ENCODE results near the gene CIB4. TPM values are rescaled to one million over a fixed set of nuclear protein-coding genes. Genes with fewer than 3 reads are reported as not detected.

CIB4 gene
- total RNA-seq, 2 experiments from 2014 or later: not detected

DNA sequence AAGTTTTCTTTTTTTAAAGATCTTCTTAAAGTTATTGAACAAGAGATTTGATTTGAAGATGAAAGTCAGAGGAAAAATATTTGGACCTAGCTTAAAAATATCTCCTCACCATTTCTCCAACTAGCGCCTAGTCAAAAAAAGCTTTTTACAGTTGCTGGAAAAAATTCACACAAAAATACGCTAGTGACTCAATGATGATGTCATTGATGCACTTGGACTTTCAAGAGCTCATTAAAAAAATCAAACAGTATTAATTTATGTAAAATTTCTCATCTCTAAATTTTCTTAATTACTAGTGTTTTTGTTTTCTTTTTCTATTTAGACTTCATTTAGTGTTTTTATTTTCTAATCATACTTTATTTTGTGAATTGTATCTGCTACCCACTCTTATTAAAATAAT lies 41.8 kb downstream of the CIB4 start:
- H3K36me3 Mint-ChIP-seq: no peaks in the 10 kb centered on the region

GRCh38 chr2:26598996-26599373 lies 42.2 kb downstream of the CIB4 start:
- no peak for DNase-seq
- H3K4me3 Mint-ChIP-seq: no peak overlapping the region
- peaks cover 52% of the 10 kb centered on the region for H3K27me3 Mint-ChIP-seq
- no peaks in the 10 kb centered on the region for H3K36me3 Mint-ChIP-seq
- H3K9me3 Mint-ChIP-seq: no peaks in the 10 kb centered on the region
- peaks cover 9% of the 10 kb centered on the region for H3K4me1 Mint-ChIP-seq
- no peak overlapping the region for H3K27ac Mint-ChIP-seq

More for the DNA sequence above, 41.8 kb downstream of the CIB4 start:
- peaks cover 49% of the 10 kb centered on the region for H3K27me3 Mint-ChIP-seq
- no peak overlapping the region for H3K27ac Mint-ChIP-seq
- no peak overlapping the region for H3K4me3 Mint-ChIP-seq
- peaks cover 9% of the 10 kb centered on the region for H3K4me1 Mint-ChIP-seq
- H3K9me3 Mint-ChIP-seq: no peaks in the 10 kb centered on the region
- no peak for DNase-seq

DNA sequence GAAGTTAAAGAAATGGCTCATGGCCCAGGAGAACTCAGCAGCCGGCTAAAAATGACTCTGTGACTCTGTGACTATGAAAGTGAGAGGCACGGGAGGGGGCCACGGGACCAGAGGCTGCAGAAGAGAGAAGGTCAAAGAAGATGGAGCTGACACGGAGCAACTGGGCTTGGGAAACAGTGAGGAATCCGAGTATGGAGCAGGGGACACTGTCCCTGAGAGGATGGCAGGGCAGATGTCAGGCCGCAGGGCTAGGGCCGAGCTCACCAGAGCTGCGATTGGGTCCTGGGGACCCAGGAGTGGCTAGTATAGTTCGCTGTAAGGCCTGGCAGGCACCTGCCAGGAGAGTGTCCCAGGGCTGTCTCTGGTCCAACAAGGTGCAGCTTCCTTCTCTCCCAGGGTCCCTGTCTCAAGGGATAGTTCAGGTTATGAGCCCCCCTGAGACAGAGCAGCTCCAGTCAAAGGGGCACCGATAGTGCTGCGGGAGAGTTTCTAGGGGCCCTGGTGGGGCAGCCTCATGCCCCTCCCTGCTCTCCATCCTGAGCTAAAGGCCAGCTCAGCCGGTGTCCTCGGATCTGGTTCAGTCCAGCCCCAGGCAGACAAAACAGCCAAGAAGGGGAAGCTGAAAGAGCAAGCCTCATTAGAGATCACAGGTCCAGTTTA lies 42.7 kb downstream of the CIB4 start:
- Mint-ChIP-seq H3K4me3 (no peak overlapping the region), H3K36me3 (no peaks in the 10 kb centered on the region), H3K27me3 (peaks cover 51% of the 10 kb centered on the region), H3K27ac (no peak overlapping the region), H3K9me3 (no peaks in the 10 kb centered on the region), H3K4me1 (peaks cover 9% of the 10 kb centered on the region)
- DNase-seq: no peak

- H3K27ac Mint-ChIP-seq: no peak overlapping the region
- DNase-seq: no peak
- no peaks in the 10 kb centered on the region for H3K36me3 Mint-ChIP-seq
- no peak overlapping the region for H3K4me3 Mint-ChIP-seq
- no peaks in the 10 kb centered on the region for H3K9me3 Mint-ChIP-seq
- peaks cover 12% of the 10 kb centered on the region for H3K4me1 Mint-ChIP-seq
- peaks cover 52% of the 10 kb centered on the region for H3K27me3 Mint-ChIP-seq
Measured at GRCh38 chr2:26597197-26597596, 44.0 kb downstream of the CIB4 start.

GRCh38 chr2:26595146-26595545 lies 46.0 kb downstream of the CIB4 start:
- DNase-seq: no peak
- no peak overlapping the region for H3K4me3 Mint-ChIP-seq
- H3K27ac Mint-ChIP-seq: no peak overlapping the region
- H3K9me3 Mint-ChIP-seq: no peaks in the 10 kb centered on the region
- no peaks in the 10 kb centered on the region for H3K36me3 Mint-ChIP-seq
- H3K4me1 Mint-ChIP-seq: peaks cover 21% of the 10 kb centered on the region
- peaks cover 47% of the 10 kb centered on the region for H3K27me3 Mint-ChIP-seq

DNA sequence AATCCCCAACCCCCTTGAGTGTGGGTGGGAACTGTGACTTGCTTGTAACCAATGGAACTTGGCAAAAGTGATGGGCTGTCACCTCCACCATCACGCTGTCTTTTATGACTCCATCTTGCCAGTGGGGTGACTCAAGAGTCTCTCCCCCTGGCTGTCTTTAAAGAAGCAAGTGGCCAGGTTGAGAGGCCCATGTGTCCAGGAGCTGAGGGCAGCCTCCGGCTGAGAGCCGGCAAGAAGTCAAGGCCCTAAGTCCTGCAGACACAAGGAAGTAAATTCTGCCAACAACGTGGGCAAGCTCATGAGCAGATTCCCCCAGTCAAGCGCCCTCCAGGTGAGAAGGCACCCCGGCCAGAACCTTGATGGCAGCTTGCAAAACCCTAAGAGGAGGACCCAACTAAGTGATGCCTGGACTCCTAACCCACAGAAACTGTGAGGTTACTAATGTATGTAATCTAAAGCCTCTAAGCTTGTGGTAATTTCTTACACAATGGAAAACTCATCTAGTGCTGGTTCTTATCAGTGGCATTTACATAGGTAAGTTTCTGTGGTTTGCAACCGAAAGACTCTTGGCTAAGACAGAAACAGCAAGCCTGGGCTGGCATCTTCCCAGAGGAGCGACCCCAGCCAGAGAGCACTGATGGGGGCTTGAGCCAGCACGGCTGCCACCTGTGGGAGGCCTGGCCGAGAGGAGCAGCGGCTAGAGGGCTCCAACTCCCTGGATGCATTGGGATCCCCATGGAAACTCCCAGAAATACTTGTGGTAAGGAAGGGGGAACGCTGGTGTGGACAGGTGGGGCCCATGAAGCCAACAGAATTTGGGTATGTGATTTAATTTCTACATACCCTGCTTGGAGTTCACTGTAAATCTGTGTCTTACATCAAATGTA lies 49.3 kb downstream of the CIB4 start:
- H3K27me3 Mint-ChIP-seq: peaks cover 35% of the 10 kb centered on the region
- DNase-seq: no peak
- H3K36me3 Mint-ChIP-seq: no peaks in the 10 kb centered on the region
- H3K4me1 Mint-ChIP-seq: peaks cover 16% of the 10 kb centered on the region
- no peak overlapping the region for H3K4me3 Mint-ChIP-seq
- no peaks in the 10 kb centered on the region for H3K9me3 Mint-ChIP-seq
- no peak overlapping the region for H3K27ac Mint-ChIP-seq

- Mint-ChIP-seq H3K27ac (no peak overlapping the region), H3K9me3 (no peaks in the 10 kb centered on the region), H3K36me3 (no peaks in the 10 kb centered on the region), H3K4me3 (no peak overlapping the region), H3K4me1 (peaks cover 14% of the 10 kb centered on the region), H3K27me3 (peaks cover 35% of the 10 kb centered on the region)
- DNase-seq: no peak
Measured at GRCh38 chr2:26590980-26591618, 50.1 kb downstream of the CIB4 start.

DNA sequence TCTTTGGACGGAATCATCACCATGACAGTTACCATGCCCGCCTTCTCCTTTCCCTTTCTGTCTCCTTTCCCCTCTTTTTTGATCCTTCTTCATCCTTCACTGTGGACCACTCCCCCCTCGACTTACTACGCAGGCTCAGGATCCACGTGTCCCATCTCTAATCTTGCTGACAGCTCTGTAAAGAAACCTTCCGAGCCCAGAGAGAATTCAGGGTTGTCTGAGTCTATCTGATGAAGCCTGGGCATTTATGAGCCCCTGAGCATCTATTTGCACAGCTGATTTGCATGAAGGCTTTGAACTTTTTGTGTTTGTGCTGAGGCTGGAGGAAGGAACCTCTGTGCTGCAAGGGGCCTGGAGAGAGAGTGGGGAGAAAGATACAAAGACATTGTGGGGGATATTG lies 50.7 kb downstream of the CIB4 start:
- Mint-ChIP-seq H3K27me3 (peaks cover 35% of the 10 kb centered on the region), H3K27ac (no peak overlapping the region), H3K4me1 (peaks cover 12% of the 10 kb centered on the region), H3K9me3 (no peaks in the 10 kb centered on the region), H3K36me3 (no peaks in the 10 kb centered on the region), H3K4me3 (no peak overlapping the region)
- no peak for DNase-seq

DNA sequence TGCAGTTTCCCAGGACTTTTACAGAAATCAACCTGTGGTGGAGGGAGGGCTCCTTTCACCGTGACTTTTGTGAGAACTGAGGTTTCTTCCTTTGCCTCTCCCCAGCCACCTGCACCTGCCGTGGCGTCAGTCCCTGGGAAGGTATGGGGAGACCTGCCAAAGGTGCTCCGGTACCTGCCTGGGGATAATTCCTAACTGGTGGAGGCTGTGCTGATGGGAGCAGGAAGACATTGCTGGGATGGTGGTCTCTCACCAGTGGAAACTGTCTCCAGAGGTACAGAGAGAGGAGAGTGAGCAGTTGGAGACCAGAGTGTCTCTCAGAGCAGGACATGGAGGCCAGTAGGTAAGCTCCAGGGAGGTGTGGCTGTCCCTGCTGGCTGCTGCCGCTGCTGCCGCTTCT lies 52.6 kb downstream of the CIB4 start:
- Mint-ChIP-seq H3K27me3 (peaks cover 19% of the 10 kb centered on the region), H3K9me3 (no peaks in the 10 kb centered on the region), H3K4me1 (peaks cover 12% of the 10 kb centered on the region), H3K36me3 (no peaks in the 10 kb centered on the region), H3K4me3 (no peak overlapping the region), H3K27ac (no peak overlapping the region)
- no peak for DNase-seq

DNA sequence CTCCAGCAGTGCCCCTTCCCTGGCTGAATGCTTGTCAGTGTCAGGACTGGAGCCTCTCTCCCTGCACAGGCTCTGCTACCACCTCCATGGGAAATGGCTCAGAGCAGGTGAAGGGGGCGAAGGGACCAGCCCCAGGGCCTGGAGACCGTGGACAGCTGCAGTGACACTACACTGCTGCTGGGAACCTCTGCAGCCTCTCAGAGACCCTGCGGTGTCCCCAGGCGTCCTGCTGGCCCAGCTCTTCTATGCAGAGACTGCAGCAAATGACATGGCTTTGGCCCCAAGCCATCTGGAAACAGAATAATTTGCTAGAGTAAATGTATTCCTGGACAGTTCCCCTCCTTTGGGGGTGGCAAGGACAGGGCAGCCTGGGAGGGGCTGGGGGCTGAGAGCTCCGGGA lies 53.2 kb downstream of the CIB4 start:
- no peak for DNase-seq
- H3K4me3 Mint-ChIP-seq: no peak overlapping the region
- peaks cover 18% of the 10 kb centered on the region for H3K27me3 Mint-ChIP-seq
- H3K4me1 Mint-ChIP-seq: peaks cover 12% of the 10 kb centered on the region
- H3K9me3 Mint-ChIP-seq: no peaks in the 10 kb centered on the region
- H3K27ac Mint-ChIP-seq: no peak overlapping the region
- H3K36me3 Mint-ChIP-seq: no peaks in the 10 kb centered on the region

- Mint-ChIP-seq H3K4me1 (peaks cover under 1% of the 10 kb centered on the region), H3K27ac (no peak overlapping the region), H3K27me3 (peaks cover 18% of the 10 kb centered on the region), H3K36me3 (no peaks in the 10 kb centered on the region), H3K4me3 (no peak overlapping the region), H3K9me3 (no peaks in the 10 kb centered on the region)
- DNase-seq: no peak
Measured at GRCh38 chr2:26585966-26586365, 55.2 kb downstream of the CIB4 start.

DNA sequence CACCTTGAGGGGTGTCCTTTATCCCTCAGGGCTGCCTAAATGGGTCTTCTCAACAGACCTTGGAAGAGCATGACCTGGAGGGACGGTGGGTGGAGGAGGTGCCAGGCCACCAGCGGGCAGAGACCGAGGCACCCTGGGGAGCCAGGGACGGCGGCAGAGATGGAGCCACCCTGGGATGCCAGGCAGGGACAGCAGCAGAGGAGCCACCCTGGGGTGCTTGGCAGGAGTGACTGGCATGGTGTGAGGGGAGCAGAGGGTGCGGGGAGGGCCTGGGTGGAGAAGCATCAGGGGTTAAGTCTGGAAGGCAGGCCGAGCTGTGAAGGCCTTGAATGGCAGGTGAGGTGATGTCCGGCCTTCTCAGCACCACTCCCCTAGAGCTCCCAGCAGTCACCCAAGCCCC lies 56.1 kb downstream of the CIB4 start:
- Mint-ChIP-seq H3K27ac (no peak overlapping the region), H3K27me3 (peaks cover 19% of the 10 kb centered on the region), H3K4me1 (no peaks in the 10 kb centered on the region), H3K36me3 (no peaks in the 10 kb centered on the region), H3K4me3 (no peak overlapping the region), H3K9me3 (no peaks in the 10 kb centered on the region)
- DNase-seq: no peak

DNA sequence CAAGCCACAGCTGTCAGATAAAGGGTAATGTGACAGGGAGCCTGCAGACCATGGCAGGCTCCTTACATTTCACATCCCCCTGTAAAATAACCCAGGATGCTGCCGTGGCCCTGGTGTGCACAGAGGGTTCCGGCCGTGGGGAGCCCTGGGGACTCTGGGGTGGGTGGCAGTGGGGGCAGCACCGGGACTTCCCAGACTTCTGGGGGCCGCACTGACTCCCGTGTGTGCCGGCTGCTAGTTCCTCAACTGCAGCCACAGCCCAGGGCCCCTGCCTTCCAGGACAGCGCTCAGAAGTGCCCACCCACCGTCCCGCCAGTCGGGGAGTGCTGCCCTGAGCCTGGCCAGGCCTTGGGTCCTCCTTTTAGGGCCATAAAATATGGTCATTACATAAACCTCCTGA lies 56.5 kb downstream of the CIB4 start:
- Mint-ChIP-seq H3K36me3 (no peaks in the 10 kb centered on the region), H3K9me3 (no peaks in the 10 kb centered on the region), H3K27ac (no peak overlapping the region), H3K4me3 (no peak overlapping the region), H3K4me1 (no peaks in the 10 kb centered on the region), H3K27me3 (peaks cover 23% of the 10 kb centered on the region)
- DNase-seq: no peak

GRCh38 chr2:26584191-26584590 lies 57.0 kb downstream of the CIB4 start:
- Mint-ChIP-seq H3K4me3 (no peak overlapping the region), H3K4me1 (no peaks in the 10 kb centered on the region), H3K9me3 (no peaks in the 10 kb centered on the region), H3K27me3 (peaks cover 25% of the 10 kb centered on the region), H3K27ac (no peak overlapping the region), H3K36me3 (no peaks in the 10 kb centered on the region)
- no peak for DNase-seq

GRCh38 chr2:26583381-26583911 lies 57.7 kb downstream of the CIB4 start:
- Mint-ChIP-seq H3K27me3 (peaks cover 31% of the 10 kb centered on the region), H3K36me3 (no peaks in the 10 kb centered on the region), H3K4me3 (no peak overlapping the region), H3K4me1 (no peaks in the 10 kb centered on the region), H3K9me3 (no peaks in the 10 kb centered on the region), H3K27ac (no peak overlapping the region)
- no peak for DNase-seq
